HG03196 (cell line): Measurements from ENCODE around the gene PNLIP.

Source experiments
- ATAC-seq: cut with Tn5 transposase; IDR thresholded peaks from one replicate; pipeline ENCODE4 v1.9.1; 2021; ENCODE audit not compliant: unreplicated experiment

The PNLIP gene

DNA sequence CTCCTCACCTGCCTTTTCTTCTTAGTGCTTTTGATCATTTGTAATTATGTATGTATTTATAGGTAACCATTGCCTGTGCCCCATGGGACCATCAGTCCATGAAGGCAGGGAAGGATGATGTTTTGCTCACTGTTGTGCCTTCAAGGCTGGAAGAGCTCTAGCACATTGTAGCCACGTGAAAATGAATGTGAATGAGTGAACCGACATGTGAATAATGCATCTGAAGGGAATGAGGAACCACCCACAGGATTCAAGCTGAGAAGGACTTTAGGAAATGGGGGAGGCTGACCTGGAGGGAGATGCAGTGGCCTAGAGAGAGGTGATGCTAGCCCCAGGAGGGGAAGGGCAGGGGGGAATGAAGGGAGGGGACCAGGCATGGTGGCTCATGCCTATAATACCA is 69.1 kb downstream of the PNLIP start:
- ATAC-seq: no peak

DNA sequence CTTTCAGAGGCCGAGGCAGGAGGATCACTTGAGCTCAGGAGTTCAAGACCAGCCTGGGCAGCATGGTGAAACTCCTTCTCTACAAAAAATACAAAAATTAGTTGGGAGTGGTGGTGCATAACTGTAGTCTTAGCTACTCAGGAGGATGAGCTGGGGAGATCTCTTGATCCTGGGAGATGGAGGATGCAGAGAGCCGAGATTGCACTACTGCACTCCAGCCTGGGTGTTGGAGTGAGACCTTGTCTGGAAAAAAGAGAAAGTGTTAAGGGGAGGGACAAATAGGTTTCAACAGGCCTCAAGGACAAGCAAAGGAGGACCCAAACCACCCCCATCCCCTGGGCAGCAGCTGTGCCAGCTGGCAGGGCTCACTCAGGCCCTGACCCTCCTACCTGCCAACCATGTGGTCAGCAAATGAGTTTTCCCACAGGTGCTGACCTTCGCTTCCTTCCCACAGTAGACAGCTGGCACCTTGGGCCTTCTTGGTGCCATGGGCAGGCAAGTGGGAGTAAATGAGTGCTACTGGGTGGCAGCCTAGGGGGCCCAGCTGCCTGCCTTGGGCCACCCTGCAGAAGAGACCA is 69.6 kb downstream of the PNLIP start:
- ATAC-seq: no peak
